GM12872 (cell line): ENCODE measurements around the gene RNF213.

Experiments
- CTCF ChIP-seq: IDR thresholded peaks from 3 replicates; pipeline ENCODE4 v1.5.1; 2011; ENCODE audit warnings: low read depth, mild to moderate bottlenecking, low read length, moderate library complexity; ENCODE audit not compliant: insufficient read depth

RNF213 gene

DNA sequence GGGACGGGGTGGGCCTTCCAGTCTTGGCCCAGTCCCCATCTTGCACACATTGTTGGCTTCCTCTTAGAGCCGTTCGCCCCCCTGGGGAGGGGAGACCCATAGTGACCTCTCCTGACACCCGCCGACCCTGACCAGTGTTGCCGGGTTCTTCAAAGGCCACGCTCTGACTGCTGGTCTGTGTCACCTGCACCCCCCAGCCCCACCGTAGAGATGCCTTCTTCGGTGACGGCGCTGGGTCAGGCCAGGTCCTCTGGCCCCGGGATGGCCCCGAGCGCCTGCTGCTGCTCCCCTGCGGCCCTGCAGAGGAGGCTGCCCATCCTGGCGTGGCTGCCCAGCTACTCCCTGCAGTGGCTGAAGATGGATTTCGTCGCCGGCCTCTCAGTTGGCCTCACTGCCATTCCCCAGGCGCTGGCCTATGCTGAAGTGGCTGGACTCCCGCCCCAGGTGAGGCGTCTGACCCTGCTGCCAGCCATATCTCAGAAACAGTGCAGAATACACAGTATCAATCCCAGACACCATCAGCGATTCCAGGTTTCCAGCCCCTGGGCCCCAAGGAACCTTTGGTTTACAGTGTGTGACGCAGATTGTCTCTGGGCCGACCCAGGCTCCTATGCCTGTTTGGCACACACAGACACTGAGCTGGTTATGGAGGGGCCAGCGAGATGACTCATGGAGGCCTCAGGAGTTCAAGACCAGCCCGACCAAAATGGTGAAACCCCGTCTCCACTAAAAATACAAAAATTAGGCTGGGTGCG is 39.1 kb upstream of the RNF213 start:
- no peak for TF ChIP-seq CTCF

DNA sequence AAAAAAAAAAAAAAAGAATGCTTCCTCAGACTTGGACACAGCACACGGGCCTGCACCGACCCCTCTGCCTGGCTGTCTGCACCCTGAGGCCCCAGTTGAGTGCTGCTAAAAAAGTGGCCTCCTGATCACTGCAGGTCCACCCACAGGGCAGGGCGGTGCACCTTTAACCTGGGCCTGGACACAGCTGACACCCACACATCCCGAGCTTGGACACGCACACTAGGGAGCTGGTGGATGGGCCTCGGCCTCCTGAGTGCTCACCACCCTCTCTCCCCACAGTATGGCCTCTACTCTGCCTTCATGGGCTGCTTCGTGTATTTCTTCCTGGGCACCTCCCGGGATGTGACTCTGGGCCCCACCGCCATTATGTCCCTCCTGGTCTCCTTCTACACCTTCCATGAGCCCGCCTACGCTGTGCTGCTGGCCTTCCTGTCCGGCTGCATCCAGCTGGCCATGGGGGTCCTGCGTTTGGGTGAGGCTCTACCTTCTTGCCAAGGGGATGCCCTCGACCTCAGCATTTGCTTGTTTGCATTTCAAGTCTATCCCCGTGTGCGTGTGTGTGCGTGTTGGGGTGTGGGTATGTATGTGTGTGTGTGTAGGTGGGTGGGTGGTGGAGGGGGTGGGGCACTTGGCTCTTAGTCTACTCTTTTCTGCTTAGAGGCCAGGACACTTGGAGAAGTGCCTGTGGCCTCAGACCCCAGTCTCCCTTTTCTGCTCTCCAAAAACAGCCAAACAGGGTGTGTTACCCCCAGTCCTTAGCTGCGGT is 38.1 kb upstream of the RNF213 start:
- TF ChIP-seq CTCF: no peak

GRCh38 chr17:80223142-80223815 is 37.4 kb upstream of the RNF213 start:
- TF ChIP-seq CTCF: no peak

GRCh38 chr17:80223838-80224497 is 36.7 kb upstream of the RNF213 start:
- no peak for TF ChIP-seq CTCF

GRCh38 chr17:80224683-80225082 is 36.0 kb upstream of the RNF213 start:
- TF ChIP-seq CTCF: no peak

DNA sequence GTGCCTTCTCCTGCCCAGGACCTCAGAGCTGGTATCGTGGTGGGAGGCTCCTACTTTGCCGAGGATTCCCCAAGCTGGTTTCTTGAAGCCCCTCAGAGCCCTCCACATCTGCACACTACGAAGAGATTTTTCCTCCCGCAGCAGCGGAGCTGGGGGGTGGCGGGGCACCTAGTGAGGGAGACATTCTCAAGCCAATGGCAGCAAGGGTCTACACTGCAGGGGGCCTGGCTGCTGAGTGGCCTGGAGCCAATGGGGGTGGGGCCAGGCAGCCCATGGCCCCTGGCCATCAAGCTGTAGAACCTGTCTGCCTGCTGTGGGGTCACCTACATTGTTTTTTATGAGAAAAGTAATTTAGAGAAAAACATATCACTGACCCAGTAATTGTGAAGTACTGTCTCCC is 35.4 kb upstream of the RNF213 start:
- no peak for TF ChIP-seq CTCF

DNA sequence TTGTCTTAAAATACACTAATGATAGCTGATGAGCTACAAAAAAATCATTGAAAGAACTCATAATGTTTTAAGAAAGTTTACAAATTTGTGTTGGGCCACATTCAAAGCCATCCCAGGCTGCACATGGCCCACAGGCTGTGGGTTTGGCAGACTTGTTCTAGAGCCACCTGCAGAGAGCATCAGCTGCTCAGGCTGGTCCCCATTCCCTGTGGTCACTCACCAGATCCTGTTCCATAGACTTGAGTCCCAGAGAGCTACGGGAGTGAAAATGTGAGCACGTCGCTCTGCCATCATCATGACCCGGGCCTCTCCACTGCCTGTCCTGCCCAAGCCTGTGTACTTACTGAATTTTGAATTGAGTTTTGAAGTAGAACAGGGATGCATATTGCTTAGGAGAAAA is 33.5 kb upstream of the RNF213 start:
- TF ChIP-seq CTCF: no peak
